ENCODE data around the gene ZNF804B.

ZNF804B gene

GRCh38 chr7:88842201-88842600 lies 82.7 kb downstream of the ZNF804B start:
- no peak for DNase-seq

- no peak for DNase-seq
Measured at GRCh38 chr7:88845091-88845490, 85.6 kb downstream of the ZNF804B start.

- DNase-seq, result no peak
Measured at GRCh38 chr7:88851220-88851619, 91.7 kb downstream of the ZNF804B start.

GRCh38 chr7:88859288-88859687 lies 99.8 kb downstream of the ZNF804B start:
- no peak for DNase-seq

- DNase-seq, result no peak
Measured at GRCh38 chr7:88866265-88866863, 106.9 kb downstream of the ZNF804B start.

- no peak for DNase-seq
Measured at GRCh38 chr7:88867158-88867557, 107.7 kb downstream of the ZNF804B start.

- no peak for DNase-seq
Measured at GRCh38 chr7:88868456-88868855, 109.0 kb downstream of the ZNF804B start.

- DNase-seq, result no peak
Measured at GRCh38 chr7:88881136-88881535, 121.6 kb downstream of the ZNF804B start.

GRCh38 chr7:88885131-88885530 lies 125.6 kb downstream of the ZNF804B start:
- DNase-seq, result no peak

GRCh38 chr7:88888684-88889083 lies 129.2 kb downstream of the ZNF804B start:
- no peak for DNase-seq

- no peak for DNase-seq
Measured at GRCh38 chr7:88910516-88910915, 151.0 kb downstream of the ZNF804B start.

GRCh38 chr7:88912852-88913251 lies 153.4 kb downstream of the ZNF804B start:
- DNase-seq, result no peak

GRCh38 chr7:88915615-88916014 lies 156.1 kb downstream of the ZNF804B start:
- no peak for DNase-seq

GRCh38 chr7:88919478-88920131 lies 160.1 kb downstream of the ZNF804B start:
- DNase-seq, result no peak

GRCh38 chr7:88922944-88923343 lies 163.4 kb downstream of the ZNF804B start:
- DNase-seq, result no peak

- no peak for DNase-seq
Measured at GRCh38 chr7:88928276-88928675, 168.8 kb downstream of the ZNF804B start.

GRCh38 chr7:88929719-88930118 lies 170.2 kb downstream of the ZNF804B start:
- DNase-seq, result no peak

- DNase-seq, result no peak
Measured at GRCh38 chr7:88933285-88933684, 173.8 kb downstream of the ZNF804B start.

GRCh38 chr7:88942815-88943501 lies 183.5 kb downstream of the ZNF804B start:
- no peak for DNase-seq

GRCh38 chr7:88951826-88952225 lies 192.3 kb downstream of the ZNF804B start:
- DNase-seq, result no peak

- no peak for DNase-seq
Measured at GRCh38 chr7:88964418-88964817, 204.9 kb downstream of the ZNF804B start.

GRCh38 chr7:88965371-88965770 lies 205.9 kb downstream of the ZNF804B start:
- DNase-seq, result no peak

GRCh38 chr7:88967432-88967831 lies 207.9 kb downstream of the ZNF804B start:
- no peak for DNase-seq

- no peak for DNase-seq
Measured at GRCh38 chr7:88969167-88969566, 209.7 kb downstream of the ZNF804B start.
